RWPE1 (cell line): ENCODE data around the gene TANGO2.

Experiments
- CTCF ChIA-PET: fragments of 350-600 bp; sonication (Branson Sonifier 250); formaldehyde crosslinking; extraction: SDS; loops from one replicate; lab custom pipeline; 2021; lab: Yijun Ruan, JAX
- POLR2A ChIA-PET: fragments of 400-600 bp; formaldehyde crosslinking; extraction: SDS; loops from one replicate; lab custom pipeline; 2020; ENCODE audit warnings: antibody characterized with exemption; ENCODE audit not compliant: low non-redundant PET; lab: Yijun Ruan, JAX
- DNase-seq: peaks from one replicate; pipeline ENCODE4 v3.0.0; 2012; ENCODE audit warnings: low spot score
- H3K27ac ChIP-seq: fragments of 450-650 bp; 2 replicates; pipeline ENCODE4 v1.5.1; 2017
- TF ChIP-seq, protein P1 (sequence below): fragments of 450-650 bp; conservative IDR thresholded peaks from 2 replicates; pipeline ENCODE4 v1.5.1; 2017; ENCODE audit warnings: low read depth, mild to moderate bottlenecking

The TANGO2 gene

DNA sequence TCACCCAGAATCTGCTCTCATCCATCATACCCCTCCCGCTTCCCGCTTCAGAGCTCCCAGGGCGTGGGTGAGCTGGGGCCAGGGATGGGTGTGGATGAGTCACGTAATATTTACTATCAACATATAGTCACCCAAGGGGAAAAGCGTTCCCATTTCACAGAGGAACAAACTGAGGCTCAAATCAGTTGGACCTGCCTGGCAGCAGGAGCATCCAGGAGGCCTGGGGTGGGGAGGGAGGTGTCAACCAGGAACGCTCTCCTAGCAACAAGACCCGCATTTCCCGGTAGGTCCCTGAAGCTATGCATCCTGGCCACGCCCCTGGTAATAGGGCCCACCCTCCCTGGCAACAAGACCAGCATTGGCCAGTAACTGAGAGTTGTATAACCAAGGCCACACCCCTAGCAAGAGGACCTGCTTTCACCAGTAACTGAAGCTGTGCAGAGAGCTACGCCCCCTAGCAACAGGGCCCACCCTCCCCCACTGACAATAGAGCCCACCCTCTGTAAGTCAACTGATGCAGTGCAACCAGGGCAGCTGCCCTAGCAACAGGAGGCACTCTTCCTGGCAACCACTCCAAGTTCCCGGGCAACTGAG is 46.5 kb upstream of the TANGO2 start:
- TF ChIP-seq, protein P1, sequence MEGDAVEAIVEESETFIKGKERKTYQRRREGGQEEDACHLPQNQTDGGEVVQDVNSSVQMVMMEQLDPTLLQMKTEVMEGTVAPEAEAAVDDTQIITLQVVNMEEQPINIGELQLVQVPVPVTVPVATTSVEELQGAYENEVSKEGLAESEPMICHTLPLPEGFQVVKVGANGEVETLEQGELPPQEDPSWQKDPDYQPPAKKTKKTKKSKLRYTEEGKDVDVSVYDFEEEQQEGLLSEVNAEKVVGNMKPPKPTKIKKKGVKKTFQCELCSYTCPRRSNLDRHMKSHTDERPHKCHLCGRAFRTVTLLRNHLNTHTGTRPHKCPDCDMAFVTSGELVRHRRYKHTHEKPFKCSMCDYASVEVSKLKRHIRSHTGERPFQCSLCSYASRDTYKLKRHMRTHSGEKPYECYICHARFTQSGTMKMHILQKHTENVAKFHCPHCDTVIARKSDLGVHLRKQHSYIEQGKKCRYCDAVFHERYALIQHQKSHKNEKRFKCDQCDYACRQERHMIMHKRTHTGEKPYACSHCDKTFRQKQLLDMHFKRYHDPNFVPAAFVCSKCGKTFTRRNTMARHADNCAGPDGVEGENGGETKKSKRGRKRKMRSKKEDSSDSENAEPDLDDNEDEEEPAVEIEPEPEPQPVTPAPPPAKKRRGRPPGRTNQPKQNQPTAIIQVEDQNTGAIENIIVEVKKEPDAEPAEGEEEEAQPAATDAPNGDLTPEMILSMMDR, result no peak
- DNase-seq, result no peak
- CTCF ChIA-PET, result no interaction called here
- POLR2A ChIA-PET, result no interaction called here
- no peak overlapping the region for H3K27ac ChIP-seq

DNA sequence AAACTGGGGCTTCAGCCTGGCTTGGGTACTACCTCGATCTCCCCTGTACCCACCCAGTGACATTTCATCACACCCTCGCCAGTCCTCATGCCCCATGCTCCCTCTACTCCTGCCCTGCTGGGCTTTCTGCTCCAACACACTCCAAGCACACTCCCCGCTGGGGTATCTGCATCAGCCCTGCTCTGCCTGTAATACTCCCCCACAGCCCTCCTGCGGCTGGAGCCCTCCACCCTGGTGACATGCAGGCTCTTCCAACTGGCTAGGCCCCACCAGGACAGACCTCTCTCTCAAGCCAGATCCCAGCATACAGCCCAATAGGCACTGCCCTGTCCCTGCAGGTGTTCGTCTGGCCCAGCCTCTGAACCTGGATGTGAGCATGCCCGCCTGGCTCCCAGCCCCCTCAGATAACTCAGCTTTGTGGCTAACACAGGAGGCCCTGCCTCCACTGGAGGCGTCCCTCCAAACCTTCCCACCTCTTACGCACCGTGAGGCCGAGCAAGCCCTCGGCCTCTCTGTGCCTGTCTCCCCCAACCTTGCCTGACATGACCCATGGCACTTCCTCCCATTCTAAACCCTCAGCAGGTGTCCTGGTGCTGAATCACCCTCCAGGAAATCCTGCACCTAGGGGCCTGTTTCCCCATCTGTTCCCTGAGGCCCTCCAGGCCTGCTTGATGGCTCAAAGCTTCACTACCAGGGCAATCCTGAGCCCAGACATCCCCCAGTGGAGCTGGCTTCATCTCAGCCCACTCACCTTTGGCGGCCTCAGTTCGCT is 45.8 kb upstream of the TANGO2 start:
- TF ChIP-seq, protein P1, result no peak
- ChIA-PET POLR2A (no interaction called here), CTCF (interaction anchor here (0.6 kb wide), 1 partner anchor 366 kb away, joined by 3 read pairs; no protein-coding TSS in a partner anchor)
- peak; percentile 51 for DNase-seq
- peak overlapping the region; percentile 42 for H3K27ac ChIP-seq

DNA sequence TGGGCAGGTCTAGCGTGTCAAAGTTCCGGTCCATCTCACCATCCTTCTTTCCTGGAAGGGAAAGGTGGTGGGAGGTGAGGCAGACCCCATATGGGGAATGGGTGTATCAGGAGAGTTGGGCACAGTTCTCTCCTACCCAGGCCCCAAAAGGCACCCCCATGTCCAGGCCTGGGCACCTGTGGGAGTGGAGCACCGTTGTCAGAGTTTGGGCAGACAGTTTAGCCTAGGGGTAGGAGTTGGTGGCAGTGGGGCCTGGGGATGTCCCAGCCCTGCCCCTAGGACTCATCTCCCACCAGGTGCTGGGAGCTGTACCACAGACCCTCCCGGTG is 45.2 kb upstream of the TANGO2 start:
- no peak for DNase-seq
- TF ChIP-seq, protein P1, result no peak
- ChIA-PET POLR2A (no interaction called here), CTCF (interaction anchor here (0.6 kb wide), 1 partner anchor 367 kb away, joined by 3 read pairs; no protein-coding TSS in a partner anchor)
- H3K27ac ChIP-seq, result peak overlapping the region; percentile 42; the same call in 1 of the 2 replicates

DNA sequence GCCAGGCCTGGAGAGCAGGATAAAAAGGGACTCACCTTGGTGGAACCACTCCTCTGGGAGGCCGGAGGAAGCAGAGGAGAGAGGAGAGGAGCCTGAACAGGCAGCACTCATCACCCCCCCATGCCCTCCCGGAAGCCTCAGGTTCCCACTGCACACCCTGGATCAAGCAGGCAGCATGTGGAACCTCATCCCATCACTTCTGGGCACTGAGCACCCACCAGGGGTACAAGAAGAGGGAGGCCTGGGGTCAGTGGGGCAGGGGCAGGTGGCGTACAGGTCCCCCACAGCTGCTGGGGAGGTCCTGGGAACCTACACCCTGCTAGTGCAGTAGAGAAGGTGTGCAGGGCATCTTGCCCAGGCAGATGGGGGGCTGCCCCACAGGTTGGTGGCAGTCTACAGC is 44.2 kb upstream of the TANGO2 start:
- ChIA-PET CTCF (no interaction called here), POLR2A (no interaction called here)
- H3K27ac ChIP-seq, result no peak overlapping the region
- TF ChIP-seq, protein P1, result no peak
- DNase-seq, result no peak

DNA sequence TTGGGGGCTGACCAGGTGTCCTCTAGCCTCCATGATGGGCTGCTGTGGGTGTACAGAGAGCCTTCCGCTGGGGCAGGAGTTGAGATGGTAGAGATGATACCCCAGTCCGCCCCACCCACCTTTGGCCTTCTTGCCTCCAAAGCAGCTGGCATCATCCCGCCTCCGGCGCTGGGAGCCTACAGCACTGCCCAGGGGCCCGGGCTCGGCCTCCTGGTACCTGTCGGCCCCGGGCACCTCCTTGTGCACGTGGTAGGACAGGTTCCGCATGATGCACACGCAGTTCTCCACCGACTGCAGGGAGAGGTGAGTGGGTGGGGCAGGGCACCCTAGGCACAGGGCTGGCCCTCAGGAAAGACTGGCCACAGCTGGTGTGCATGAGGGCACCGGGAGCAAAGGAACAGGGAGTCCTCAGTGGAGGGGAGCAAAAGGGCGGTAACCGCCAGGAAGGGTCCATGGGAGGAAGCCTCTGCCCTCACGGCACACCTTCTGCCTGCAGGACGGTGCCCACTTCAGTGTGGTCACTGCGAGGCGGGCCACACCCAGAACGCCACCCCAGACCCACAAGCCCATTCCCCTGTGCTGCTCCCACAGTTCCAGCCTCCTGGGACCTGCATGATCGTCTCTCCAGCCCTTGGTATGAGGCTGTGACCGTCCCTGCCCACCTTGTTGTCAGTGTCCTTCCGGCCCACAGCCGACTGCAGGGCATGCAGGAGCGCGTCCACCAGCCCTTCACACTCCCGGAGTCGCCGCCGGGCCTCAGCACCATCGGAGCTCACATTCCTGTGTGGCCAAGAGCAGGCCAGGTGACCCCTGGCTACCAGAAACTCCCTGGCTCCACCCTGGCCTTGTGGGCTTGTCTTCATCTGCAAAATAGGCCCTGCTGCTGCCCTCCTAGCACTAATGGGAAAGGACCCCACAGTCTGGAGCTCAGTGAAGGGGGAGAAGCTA is 43.3 kb upstream of the TANGO2 start:
- no peak for DNase-seq
- CTCF ChIA-PET, result no interaction called here
- POLR2A ChIA-PET, result interaction anchor here (0.5 kb wide), 1 partner anchor 19 kb away, joined by 4 read pairs; no protein-coding TSS in a partner anchor
- peak overlapping the region; percentile 34 for H3K27ac ChIP-seq
- TF ChIP-seq, protein P1, result no peak

DNA sequence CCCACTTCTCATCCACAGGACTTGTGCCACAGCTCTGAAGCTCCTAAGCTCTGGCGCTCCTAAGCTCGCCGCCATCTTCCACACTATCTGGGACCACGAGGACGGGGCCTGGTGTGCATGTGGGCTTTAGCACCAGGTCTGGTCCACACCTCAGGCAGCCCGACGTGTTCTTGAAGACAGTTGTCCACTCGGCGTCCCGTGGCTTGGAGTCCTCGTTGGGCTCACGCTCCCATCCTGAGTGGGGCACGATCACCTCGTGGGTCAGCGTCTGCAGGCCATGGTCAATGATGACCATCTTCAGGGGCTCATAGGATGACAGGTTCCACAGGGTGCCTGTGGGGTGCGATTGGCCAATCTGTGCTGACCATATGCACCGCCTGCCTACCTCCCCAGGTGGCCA is 42.2 kb upstream of the TANGO2 start:
- POLR2A ChIA-PET, result no interaction called here
- CTCF ChIA-PET, result no interaction called here
- TF ChIP-seq, protein P1, result no peak
- peak overlapping the region; percentile 34; the same call in 1 of the 2 replicates for H3K27ac ChIP-seq
- no peak for DNase-seq
